ENCODE data around the gene NLRC5. TPM values are rescaled to one million over a fixed set of nuclear protein-coding genes. Genes with fewer than 3 reads are reported as not detected.
"Not testable (repeated sequence)": the region's sequence is repeated elsewhere in the genome, so short reads cannot be mapped to it uniquely, and the experiment has no call there.

The NLRC5 gene
- total RNA-seq, 1 experiment from 2014 or later, result 0.98 TPM

DNA sequence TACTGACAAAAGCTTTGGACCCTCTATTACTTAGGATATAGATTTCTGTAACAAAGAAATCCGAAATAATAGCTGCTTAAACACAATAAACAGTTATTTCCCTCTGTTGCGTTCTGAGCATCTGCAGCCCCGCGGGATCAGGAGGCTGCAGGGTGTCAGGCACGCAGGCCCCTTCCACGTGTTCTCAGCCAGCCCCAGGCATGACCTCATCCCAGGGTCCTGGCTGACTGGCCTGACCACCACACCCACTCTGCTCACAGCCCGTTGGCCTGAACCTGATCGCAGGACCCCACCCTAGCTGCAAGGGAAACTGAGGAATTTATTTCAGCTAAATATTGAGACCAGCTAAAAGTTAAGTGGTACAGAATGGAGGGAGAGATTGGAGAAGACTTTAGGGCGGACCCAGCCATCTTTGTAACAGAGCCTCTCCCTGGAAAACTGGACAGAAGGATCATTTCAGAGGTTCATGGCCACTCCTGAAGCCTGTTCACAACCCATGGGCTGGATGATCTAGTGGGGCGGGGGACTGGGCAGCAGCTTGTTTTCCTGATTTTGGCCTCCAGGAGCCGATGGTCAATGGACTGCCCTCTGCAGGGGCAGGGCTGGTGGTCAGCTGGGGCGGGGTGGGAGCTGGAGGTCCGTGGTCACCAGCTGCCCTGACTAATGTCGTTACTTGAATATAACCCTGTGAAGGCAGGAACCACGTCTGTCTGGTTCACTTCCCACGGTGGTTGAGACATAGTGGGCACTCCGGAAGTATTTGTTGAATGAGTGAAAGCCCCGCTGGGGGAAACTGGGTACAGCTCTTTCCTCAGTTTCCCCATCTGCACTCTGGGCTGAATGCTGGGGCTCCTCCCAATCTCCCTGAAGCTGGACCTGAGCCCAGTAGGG is 16.7 kb upstream of the NLRC5 start:
- Histone ChIP-seq H4K20me1 (ENCODE audit: low read length) (no peaks in the 10 kb centered on the region), H3K9me2 (replicated peaks; ENCODE audit: low read length) (no peaks in the 10 kb centered on the region), H3K4me2 (ENCODE audit: low read length) (no peak overlapping the region), H3K27me3 (ENCODE audit: low read length) (no peaks in the 10 kb centered on the region), H2AFZ (ENCODE audit: low read length) (no peak overlapping the region), H3K79me2 (ENCODE audit: low read length) (no peaks in the 10 kb centered on the region), H3K27ac (ENCODE audit: low read length) (no peak overlapping the region), H3K9me3 (ENCODE audit: low read length) (no peaks in the 10 kb centered on the region), H3K4me1 (ENCODE audit: insufficient read depth, low read length) (no peaks in the 10 kb centered on the region), H3K4me3 (ENCODE audit: low read length) (no peak overlapping the region), H3K36me3 (ENCODE audit: low read depth, low read length) (no peaks in the 10 kb centered on the region), H3F3A (ENCODE audit: low read length, unreplicated experiment) (no peaks in the 10 kb centered on the region), H3K9ac (ENCODE audit: low read length) (no peak overlapping the region)
- no peak for DNase-seq
- POLR2A ChIA-PET (ENCODE audit: unreplicated experiment), result no interaction called here
- intact Hi-C loops (cut with micrococcal nuclease), result no loop called here
- CTCF ChIA-PET, result no interaction called here
- no TSS peak for BruUV-seq (replicated peaks)
- ATAC-seq, result no peak
- TF ChIP-seq EZH2phosphoT487 (IDR thresholded peaks at IDR 0.05; ENCODE audit: borderline replicate concordance, low read length) (no peak), EZH2 (IDR thresholded peaks at IDR 0.05; ENCODE audit: low read length, unreplicated experiment) (no peak)
- TF ChIP-seq, protein P1, sequence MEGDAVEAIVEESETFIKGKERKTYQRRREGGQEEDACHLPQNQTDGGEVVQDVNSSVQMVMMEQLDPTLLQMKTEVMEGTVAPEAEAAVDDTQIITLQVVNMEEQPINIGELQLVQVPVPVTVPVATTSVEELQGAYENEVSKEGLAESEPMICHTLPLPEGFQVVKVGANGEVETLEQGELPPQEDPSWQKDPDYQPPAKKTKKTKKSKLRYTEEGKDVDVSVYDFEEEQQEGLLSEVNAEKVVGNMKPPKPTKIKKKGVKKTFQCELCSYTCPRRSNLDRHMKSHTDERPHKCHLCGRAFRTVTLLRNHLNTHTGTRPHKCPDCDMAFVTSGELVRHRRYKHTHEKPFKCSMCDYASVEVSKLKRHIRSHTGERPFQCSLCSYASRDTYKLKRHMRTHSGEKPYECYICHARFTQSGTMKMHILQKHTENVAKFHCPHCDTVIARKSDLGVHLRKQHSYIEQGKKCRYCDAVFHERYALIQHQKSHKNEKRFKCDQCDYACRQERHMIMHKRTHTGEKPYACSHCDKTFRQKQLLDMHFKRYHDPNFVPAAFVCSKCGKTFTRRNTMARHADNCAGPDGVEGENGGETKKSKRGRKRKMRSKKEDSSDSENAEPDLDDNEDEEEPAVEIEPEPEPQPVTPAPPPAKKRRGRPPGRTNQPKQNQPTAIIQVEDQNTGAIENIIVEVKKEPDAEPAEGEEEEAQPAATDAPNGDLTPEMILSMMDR (conservative IDR thresholded peaks at IDR 0.05; ENCODE audit: low read depth, low read length), result no peak

DNA sequence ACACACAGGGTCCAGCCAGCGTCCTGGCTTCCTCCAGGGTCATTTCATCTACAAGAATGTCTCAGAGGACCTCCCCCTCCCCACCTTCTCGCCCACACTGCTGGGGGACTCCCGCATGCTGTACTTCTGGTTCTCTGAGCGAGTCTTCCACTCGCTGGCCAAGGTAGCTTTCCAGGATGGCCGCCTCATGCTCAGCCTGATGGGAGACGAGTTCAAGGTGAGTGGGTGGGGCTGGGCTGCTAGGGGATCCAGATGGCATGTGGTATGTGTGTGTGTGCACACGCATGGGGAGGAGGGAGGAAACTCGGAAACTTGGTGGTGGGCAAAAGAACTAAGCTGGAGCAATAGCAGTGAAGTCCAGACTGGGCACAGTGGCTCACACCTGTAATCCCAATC is 16.1 kb upstream of the NLRC5 start:
- no TSS peak for BruUV-seq (replicated peaks)
- ChIA-PET CTCF (no interaction called here), POLR2A (ENCODE audit: unreplicated experiment) (no interaction called here)
- Histone ChIP-seq H3K9me3 (ENCODE audit: low read length) (no peaks in the 10 kb centered on the region), H4K20me1 (ENCODE audit: low read length) (no peaks in the 10 kb centered on the region), H3K9ac (ENCODE audit: low read length) (no peak overlapping the region), H3K9me2 (replicated peaks; ENCODE audit: low read length) (no peaks in the 10 kb centered on the region), H3K27me3 (ENCODE audit: low read length) (no peaks in the 10 kb centered on the region), H3K27ac (ENCODE audit: low read length) (no peak overlapping the region), H3K79me2 (ENCODE audit: low read length) (no peaks in the 10 kb centered on the region), H3K4me3 (ENCODE audit: low read length) (no peak overlapping the region), H3K36me3 (ENCODE audit: low read depth, low read length) (no peaks in the 10 kb centered on the region), H3K4me1 (ENCODE audit: insufficient read depth, low read length) (no peaks in the 10 kb centered on the region), H3F3A (ENCODE audit: low read length, unreplicated experiment) (no peaks in the 10 kb centered on the region), H3K4me2 (ENCODE audit: low read length) (no peak overlapping the region), H2AFZ (ENCODE audit: low read length) (no peak overlapping the region)
- intact Hi-C loops (cut with micrococcal nuclease), result no loop called here
- TF ChIP-seq EZH2 (IDR thresholded peaks at IDR 0.05; ENCODE audit: low read length, unreplicated experiment) (no peak), EZH2phosphoT487 (IDR thresholded peaks at IDR 0.05; ENCODE audit: borderline replicate concordance, low read length) (no peak)
- TF ChIP-seq, protein P1 (conservative IDR thresholded peaks at IDR 0.05; ENCODE audit: low read depth, low read length), result no peak
- ATAC-seq, result no peak
- no peak for DNase-seq

DNA sequence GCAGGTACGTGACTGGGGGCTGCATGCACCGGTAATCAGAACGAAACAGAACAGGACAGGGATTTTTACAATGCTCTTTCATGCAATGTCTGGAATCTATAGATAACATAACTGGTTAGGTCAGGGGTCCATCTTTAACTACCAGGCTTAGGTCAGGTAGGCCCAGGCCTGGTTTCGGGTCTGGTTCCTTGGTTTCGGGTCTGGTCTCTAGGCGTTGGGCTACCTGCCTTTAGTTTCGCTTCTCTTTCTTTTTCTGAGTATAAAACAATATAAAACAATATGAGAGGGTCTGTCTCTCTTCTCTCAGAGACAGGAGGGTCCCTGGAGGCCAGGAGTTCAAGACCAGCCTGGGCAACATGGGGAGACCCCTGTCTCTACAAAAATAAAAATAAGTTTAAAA is 15.5 kb upstream of the NLRC5 start:
- H3K4me2 ChIP-seq (ENCODE audit: low read length); DNase-seq; ATAC-seq; H3K4me3 ChIP-seq (ENCODE audit: low read length); H3K36me3 ChIP-seq (ENCODE audit: low read depth, low read length); BruUV-seq (replicated peaks); H3K9ac ChIP-seq (ENCODE audit: low read length); POLR2A ChIA-PET (ENCODE audit: unreplicated experiment); H3K27ac ChIP-seq (ENCODE audit: low read length); H3F3A ChIP-seq (ENCODE audit: low read length, unreplicated experiment); H3K79me2 ChIP-seq (ENCODE audit: low read length); H3K9me3 ChIP-seq (ENCODE audit: low read length); H3K27me3 ChIP-seq (ENCODE audit: low read length); H2AFZ ChIP-seq (ENCODE audit: low read length); H3K9me2 ChIP-seq (replicated peaks; ENCODE audit: low read length); H3K4me1 ChIP-seq (ENCODE audit: insufficient read depth, low read length); H4K20me1 ChIP-seq (ENCODE audit: low read length); CTCF ChIA-PET; intact Hi-C loops (cut with micrococcal nuclease): not testable (repeated sequence)
